MM.1S (cell line): Measurements from ENCODE around the gene ZNF487.

Source experiments
- CTCF ChIP-seq: fragments of 300-600 bp; sonication (generic); IDR thresholded peaks from 2 replicates; pipeline ENCODE4 v1.5.1; 2016; ENCODE audit warnings: antibody characterized with exemption, low read length, mixed read lengths
- EZH2 ChIP-seq: fragments of 300-600 bp; sonication (generic); optimal IDR thresholded peaks from 2 replicates; pipeline ENCODE3; 2017; ENCODE audit warnings: low read depth, mild to moderate bottlenecking, antibody characterized with exemption, low read length, mixed read lengths
- EZH2phosphoT487 ChIP-seq: fragments of 300-600 bp; sonication (generic); IDR thresholded peaks from 2 replicates; pipeline ENCODE4 v1.6.1; 2018; ENCODE audit warnings: antibody characterized with exemption, low read length

DNA sequence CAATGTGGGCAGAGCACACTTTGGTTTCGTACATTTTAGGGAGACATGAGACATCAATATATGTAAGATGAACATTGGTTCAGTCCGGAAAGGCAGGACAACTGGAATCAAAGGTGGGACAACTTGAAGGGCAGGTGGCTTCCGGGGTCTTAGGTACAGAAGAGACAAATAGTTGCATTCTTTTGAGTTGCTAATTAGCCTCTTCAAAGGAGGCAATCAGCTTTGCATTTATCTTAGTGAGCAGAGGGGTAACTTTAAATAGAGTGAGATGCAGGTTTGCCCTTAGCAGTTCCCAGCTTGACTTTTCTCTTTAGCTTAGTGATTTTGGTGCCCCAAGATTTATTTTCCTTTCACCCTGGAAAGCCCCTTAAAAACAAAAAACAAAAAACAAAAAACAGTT, 21.3 kb downstream of the ZNF487 start:
- TF ChIP-seq CTCF, result no peak
- TF ChIP-seq EZH2, result no peak
- no peak for TF ChIP-seq EZH2phosphoT487
